WTC11 (cell line): ENCODE results near the gene ZNF324. TPM values are rescaled to one million over a fixed set of nuclear protein-coding genes. Genes with fewer than 3 reads are reported as not detected.

Source experiments
- ATAC-seq: fragments of 200-7000 bp; cut with Tn5 transposase; 2 replicates; pipeline ENCODE4 v1.10.0; 2021; ENCODE audit warnings: mild to moderate bottlenecking, moderate library complexity
- CTCF ChIA-PET: fragments of 300-600 bp; sonication (Branson Sonifier 250); formaldehyde crosslinking; loops from one replicate; lab custom pipeline; 2021; ENCODE audit warnings: antibody characterized with exemption; lab: Charles Lee
- POLR2A ChIA-PET: fragments of 350-600 bp; sonication (Branson Sonifier 250); formaldehyde crosslinking; loops from one replicate; lab custom pipeline; 2021; ENCODE audit warnings: antibody characterized with exemption; lab: Charles Lee
- DNase-seq: peaks from one replicate; pipeline ENCODE4 v3.0.0; 2021; ENCODE audit warnings: low spot score
- H3K27ac Mint-ChIP-seq: 2 replicates; pipeline ENCODE4 v1.8.0; 2021; ENCODE audit warnings: mixed read lengths
- H3K27me3 Mint-ChIP-seq: 2 replicates; pipeline ENCODE4 v1.8.0; 2021; ENCODE audit warnings: low read depth, mild to moderate bottlenecking, moderate library complexity, mixed read lengths
- H3K36me3 Mint-ChIP-seq: 2 replicates; pipeline ENCODE4 v1.8.0; 2021; ENCODE audit warnings: mixed read lengths
- H3K4me1 Mint-ChIP-seq: 2 replicates; pipeline ENCODE4 v1.8.0; 2022; ENCODE audit warnings: mixed read lengths
- H3K4me3 Mint-ChIP-seq: 2 replicates; pipeline ENCODE4 v1.8.0; 2021; ENCODE audit warnings: mild to moderate bottlenecking, moderate library complexity, mixed read lengths
- H3K9me3 Mint-ChIP-seq: 2 replicates; pipeline ENCODE4 v1.8.0; 2021; ENCODE audit warnings: mixed read lengths
- ATF1 ChIP-seq: sonication (generic); formaldehyde crosslinking; IDR thresholded peaks from 2 replicates; pipeline ENCODE4 v1.8.1; 2023; ENCODE audit warnings: mild to moderate bottlenecking, moderate library complexity, missing genetic modification reagents
- CREM ChIP-seq: sonication (generic); formaldehyde crosslinking; IDR thresholded peaks from 2 replicates; pipeline ENCODE4 v1.8.1; 2022; ENCODE audit warnings: mild to moderate bottlenecking, missing genetic modification reagents, moderate library complexity
- ERG ChIP-seq: fragments of 250-450 bp; sonication (Bioruptor Pico); IDR thresholded peaks from 2 replicates; pipeline ENCODE4 v1.8.0; 2021; ENCODE audit warnings: mild to moderate bottlenecking
- GTF2I ChIP-seq: fragments of 250-450 bp; sonication (Bioruptor Pico); conservative IDR thresholded peaks from 2 replicates; pipeline ENCODE4 v1.4.0; 2021; ENCODE audit warnings: mild to moderate bottlenecking
- IRF1 ChIP-seq: sonication (generic); formaldehyde crosslinking; IDR thresholded peaks from 2 replicates; pipeline ENCODE4 v1.8.0; 2023; ENCODE audit warnings: missing genetic modification reagents
- MLX ChIP-seq: sonication (generic); formaldehyde crosslinking; IDR thresholded peaks from 2 replicates; pipeline ENCODE4 v1.8.1; 2023; ENCODE audit warnings: mild to moderate bottlenecking, missing genetic modification reagents, moderate library complexity
- ZNF138 ChIP-seq: sonication (generic); formaldehyde crosslinking; conservative IDR thresholded peaks from 2 replicates; pipeline ENCODE4 v1.8.1; 2022; ENCODE audit warnings: mild to moderate bottlenecking, moderate library complexity, missing genetic modification reagents
- total RNA-seq: library from RNA; stranded (reverse); gene quantifications from 3 replicates; pipeline ENCODE4 v1.2.3, GENCODE V29; 2021
- TF ChIP-seq, protein P1 (sequence below): sonication (generic); formaldehyde crosslinking; IDR thresholded peaks from 2 replicates; pipeline ENCODE4 v1.8.1; 2023; ENCODE audit warnings: mild to moderate bottlenecking, moderate library complexity, missing genetic modification reagents
- TF ChIP-seq, protein P2 (sequence below): sonication (generic); formaldehyde crosslinking; IDR thresholded peaks from 2 replicates; pipeline ENCODE4 v1.8.1; 2022; ENCODE audit warnings: mild to moderate bottlenecking, missing genetic modification reagents, moderate library complexity, borderline replicate concordance
- TF ChIP-seq, protein P3 (sequence below): sonication (generic); formaldehyde crosslinking; IDR thresholded peaks from 2 replicates; pipeline ENCODE4 v1.8.0; 2023; ENCODE audit warnings: mild to moderate bottlenecking, missing genetic modification reagents

ZNF324 gene
- total RNA-seq, 1 experiment from 2014 or later: 5.9 TPM

DNA sequence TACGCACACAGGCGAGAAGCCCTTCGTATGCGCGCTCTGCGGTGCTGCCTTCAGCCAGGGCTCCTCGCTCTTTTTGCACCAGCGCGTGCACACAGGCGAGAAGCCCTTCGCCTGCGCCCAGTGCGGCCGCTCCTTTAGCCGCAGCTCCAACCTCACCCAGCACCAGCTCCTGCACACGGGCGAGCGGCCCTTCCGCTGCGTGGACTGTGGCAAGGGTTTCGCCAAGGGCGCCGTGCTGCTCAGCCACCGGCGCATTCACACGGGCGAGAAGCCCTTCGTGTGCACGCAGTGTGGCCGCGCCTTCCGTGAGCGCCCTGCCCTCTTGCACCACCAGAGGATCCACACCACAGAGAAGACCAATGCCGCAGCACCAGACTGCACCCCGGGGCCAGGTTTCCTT lies 10.8 kb upstream of the ZNF324 start (continued):
- TF ChIP-seq, protein P1, sequence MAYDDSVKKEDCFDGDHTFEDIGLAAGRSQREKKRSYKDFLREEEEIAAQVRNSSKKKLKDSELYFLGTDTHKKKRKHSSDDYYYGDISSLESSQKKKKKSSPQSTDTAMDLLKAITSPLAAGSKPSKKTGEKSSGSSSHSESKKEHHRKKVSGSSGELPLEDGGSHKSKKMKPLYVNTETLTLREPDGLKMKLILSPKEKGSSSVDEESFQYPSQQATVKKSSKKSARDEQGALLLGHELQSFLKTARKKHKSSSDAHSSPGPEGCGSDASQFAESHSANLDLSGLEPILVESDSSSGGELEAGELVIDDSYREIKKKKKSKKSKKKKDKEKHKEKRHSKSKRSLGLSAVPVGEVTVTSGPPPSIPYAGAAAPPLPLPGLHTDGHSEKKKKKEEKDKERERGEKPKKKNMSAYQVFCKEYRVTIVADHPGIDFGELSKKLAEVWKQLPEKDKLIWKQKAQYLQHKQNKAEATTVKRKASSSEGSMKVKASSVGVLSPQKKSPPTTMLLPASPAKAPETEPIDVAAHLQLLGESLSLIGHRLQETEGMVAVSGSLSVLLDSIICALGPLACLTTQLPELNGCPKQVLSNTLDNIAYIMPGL (CRISPR knock-in tag): no peak
- TF ChIP-seq, protein P2, sequence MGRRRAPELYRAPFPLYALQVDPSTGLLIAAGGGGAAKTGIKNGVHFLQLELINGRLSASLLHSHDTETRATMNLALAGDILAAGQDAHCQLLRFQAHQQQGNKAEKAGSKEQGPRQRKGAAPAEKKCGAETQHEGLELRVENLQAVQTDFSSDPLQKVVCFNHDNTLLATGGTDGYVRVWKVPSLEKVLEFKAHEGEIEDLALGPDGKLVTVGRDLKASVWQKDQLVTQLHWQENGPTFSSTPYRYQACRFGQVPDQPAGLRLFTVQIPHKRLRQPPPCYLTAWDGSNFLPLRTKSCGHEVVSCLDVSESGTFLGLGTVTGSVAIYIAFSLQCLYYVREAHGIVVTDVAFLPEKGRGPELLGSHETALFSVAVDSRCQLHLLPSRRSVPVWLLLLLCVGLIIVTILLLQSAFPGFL (CRISPR knock-in tag): no peak
- TF ChIP-seq, all 79 proteins: peak for 0

GRCh38 chr19:58460039-58460438 lies 6.8 kb upstream of the ZNF324 start:
- no peaks in the 10 kb centered on the region for H3K9me3 Mint-ChIP-seq
- H3K27ac Mint-ChIP-seq: no peak overlapping the region
- H3K4me3 Mint-ChIP-seq: no peak overlapping the region
- no peaks in the 10 kb centered on the region; the same call in 1 of the 2 replicates for H3K4me1 Mint-ChIP-seq
- ChIA-PET POLR2A (interaction anchor here (1.1 kb wide), 1 partner anchor 9 kb away, joined by 5 read pairs; the partner anchor contains the start of gene ZNF324B), CTCF (no interaction called here)
- TF ChIP-seq ERG: no peak
- TF ChIP-seq CREM: no peak
- TF ChIP-seq, protein P3, sequence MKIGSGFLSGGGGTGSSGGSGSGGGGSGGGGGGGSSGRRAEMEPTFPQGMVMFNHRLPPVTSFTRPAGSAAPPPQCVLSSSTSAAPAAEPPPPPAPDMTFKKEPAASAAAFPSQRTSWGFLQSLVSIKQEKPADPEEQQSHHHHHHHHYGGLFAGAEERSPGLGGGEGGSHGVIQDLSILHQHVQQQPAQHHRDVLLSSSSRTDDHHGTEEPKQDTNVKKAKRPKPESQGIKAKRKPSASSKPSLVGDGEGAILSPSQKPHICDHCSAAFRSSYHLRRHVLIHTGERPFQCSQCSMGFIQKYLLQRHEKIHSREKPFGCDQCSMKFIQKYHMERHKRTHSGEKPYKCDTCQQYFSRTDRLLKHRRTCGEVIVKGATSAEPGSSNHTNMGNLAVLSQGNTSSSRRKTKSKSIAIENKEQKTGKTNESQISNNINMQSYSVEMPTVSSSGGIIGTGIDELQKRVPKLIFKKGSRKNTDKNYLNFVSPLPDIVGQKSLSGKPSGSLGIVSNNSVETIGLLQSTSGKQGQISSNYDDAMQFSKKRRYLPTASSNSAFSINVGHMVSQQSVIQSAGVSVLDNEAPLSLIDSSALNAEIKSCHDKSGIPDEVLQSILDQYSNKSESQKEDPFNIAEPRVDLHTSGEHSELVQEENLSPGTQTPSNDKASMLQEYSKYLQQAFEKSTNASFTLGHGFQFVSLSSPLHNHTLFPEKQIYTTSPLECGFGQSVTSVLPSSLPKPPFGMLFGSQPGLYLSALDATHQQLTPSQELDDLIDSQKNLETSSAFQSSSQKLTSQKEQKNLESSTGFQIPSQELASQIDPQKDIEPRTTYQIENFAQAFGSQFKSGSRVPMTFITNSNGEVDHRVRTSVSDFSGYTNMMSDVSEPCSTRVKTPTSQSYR (CRISPR knock-in tag): no peak
- TF ChIP-seq MLX (CRISPR knock-in tag): no peak
- no peak for TF ChIP-seq ATF1
- H3K27me3 Mint-ChIP-seq: peaks cover 17% of the 10 kb centered on the region
- no peak for ATAC-seq
- H3K36me3 Mint-ChIP-seq: no peaks in the 10 kb centered on the region
- DNase-seq: no peak

GRCh38 chr19:58466089-58466759 lies 656 bp upstream of the ZNF324 start:
- POLR2A ChIA-PET: interaction anchor here (1.4 kb wide), 1 partner anchor 53 kb away, joined by 4 read pairs; the partner anchor contains the start of gene ZBTB45
- peaks cover 28% of the 10 kb centered on the region for H3K27me3 Mint-ChIP-seq

DNA sequence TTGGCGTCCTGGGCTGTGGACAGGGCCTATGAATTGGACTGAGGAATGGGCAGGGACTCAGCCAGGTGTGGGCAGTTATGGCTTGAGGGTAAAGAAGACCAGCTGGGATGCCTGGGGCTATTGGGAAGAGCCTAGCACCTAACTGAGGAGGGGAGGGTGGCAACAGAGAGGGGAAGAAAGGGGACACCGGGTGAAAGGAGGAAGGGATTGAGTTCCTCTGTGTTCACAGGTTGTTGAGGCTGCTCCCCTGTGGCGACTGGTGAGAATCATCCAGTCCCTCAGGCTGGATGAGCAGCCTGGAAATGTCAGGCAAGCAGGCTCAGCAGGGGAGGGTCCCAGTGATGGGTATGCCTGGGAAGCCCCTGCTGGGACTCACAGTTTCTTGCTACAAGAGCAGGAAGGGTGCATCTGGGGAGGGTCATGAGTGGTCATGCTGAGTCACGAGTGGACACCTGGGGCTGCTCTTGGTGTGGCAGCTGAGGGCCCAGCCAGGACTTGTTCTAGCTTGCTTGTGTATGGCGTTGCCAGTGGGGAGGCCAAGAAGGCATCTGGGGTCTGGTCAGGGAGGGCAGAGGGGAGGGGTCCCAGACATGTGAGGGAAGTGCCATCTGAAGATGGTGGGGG lies 1.4 kb downstream of the ZNF324 start:
- ChIA-PET POLR2A (no interaction called here), CTCF (interaction anchor here (1.3 kb wide), 1 partner anchor 129 kb away, joined by 3 read pairs; no protein-coding TSS in a partner anchor)
- peaks cover 12% of the 10 kb centered on the region for H3K4me1 Mint-ChIP-seq
- no peak for DNase-seq
- no peak for TF ChIP-seq IRF1 (CRISPR knock-in tag)
- H3K4me3 Mint-ChIP-seq: peak overlapping the region; percentile 73
- ATAC-seq: no peak
- no peaks in the 10 kb centered on the region for H3K36me3 Mint-ChIP-seq
- H3K9me3 Mint-ChIP-seq: no peaks in the 10 kb centered on the region
- H3K27ac Mint-ChIP-seq: no peak overlapping the region
- peaks cover 18% of the 10 kb centered on the region for H3K27me3 Mint-ChIP-seq

More at GRCh38 chr19:58466089-58466759, 656 bp upstream of the ZNF324 start:
- no peaks in the 10 kb centered on the region for H3K9me3 Mint-ChIP-seq
- peaks cover 12% of the 10 kb centered on the region for H3K4me1 Mint-ChIP-seq
- H3K4me3 Mint-ChIP-seq: peak overlapping the region; percentile 73
- CTCF ChIA-PET: interaction anchor here (0.6 to 1.0 kb wide), 4 partner anchors 18 to 728 kb away, joined by 3 to 4 read pairs (median 3); no protein-coding TSS in a partner anchor
- H3K27ac Mint-ChIP-seq: no peak overlapping the region; the same call in 1 of the 2 replicates
- TF ChIP-seq GTF2I (CRISPR knock-in tag) (0 out of 2 replicates have a peak, but pooled peaks have one; percentile 86), ZNF138 (no peak)
- DNase-seq (no peak), ATAC-seq (no peak)
- no peaks in the 10 kb centered on the region for H3K36me3 Mint-ChIP-seq
